Trophoblast cell (in vitro differentiated cells and primary cell): Measurements from ENCODE around the gene PIP5K1B.

Experiments used
- DNase-seq, 2 donors: peaks; one replicate each; pipeline ENCODE4 v3.0.0-alpha.2; 2016
- H2AFZ ChIP-seq: 2 replicates; pipeline ENCODE4 v1.6.1; 2013; ENCODE audit warnings: low read length, moderate library complexity, mild to moderate bottlenecking; ENCODE audit not compliant: insufficient read depth, poor library complexity
- H2AK5ac ChIP-seq: 2 replicates; pipeline ENCODE4 v1.6.1; 2013; ENCODE audit warnings: mild to moderate bottlenecking, low read length
- H2BK120ac ChIP-seq: 2 replicates; pipeline ENCODE4 v1.6.1; 2013; ENCODE audit warnings: low read length, mild to moderate bottlenecking, moderate library complexity; ENCODE audit not compliant: insufficient read depth, poor library complexity
- H2BK12ac ChIP-seq: 2 replicates; pipeline ENCODE4 v1.6.1; 2013; ENCODE audit warnings: mild to moderate bottlenecking, low read length, moderate library complexity
- H2BK5ac ChIP-seq: 2 replicates; pipeline ENCODE4 v1.6.1; 2013; ENCODE audit warnings: low read length, low read depth, moderate library complexity, mild to moderate bottlenecking; ENCODE audit not compliant: poor library complexity
- H3K14ac ChIP-seq: 2 replicates; pipeline ENCODE4 v1.6.1; 2013; ENCODE audit warnings: mild to moderate bottlenecking, low read length
- H3K18ac ChIP-seq: 2 replicates; pipeline ENCODE4 v1.6.1; 2013; ENCODE audit warnings: mild to moderate bottlenecking, low read length
- H3K23ac ChIP-seq: 2 replicates; pipeline ENCODE4 v1.6.1; 2013; ENCODE audit warnings: low read length
- H3K27ac ChIP-seq: 2 replicates; pipeline ENCODE4 v1.5.1; 2013; ENCODE audit warnings: low read depth, mild to moderate bottlenecking, inconsistent platforms, low read length, moderate library complexity
- H3K27me3 ChIP-seq: 2 replicates; pipeline ENCODE4 v1.6.1; 2013; ENCODE audit warnings: inconsistent platforms, mild to moderate bottlenecking, low read length, moderate library complexity; ENCODE audit not compliant: insufficient read depth
- H3K36me3 ChIP-seq, 2 experiments: 1 replicate in 1 of 2; 2 replicates in 1 of 2; pipeline ENCODE4 v1.6.1; 2013; ENCODE audit warnings: low read length in 2 of 2, mild to moderate bottlenecking in 2 of 2, moderate library complexity in 1 of 2; ENCODE audit not compliant: insufficient read depth in 2 of 2, control insufficient read depth in 1 of 2
- H3K4ac ChIP-seq: 2 replicates; pipeline ENCODE4 v1.6.1; 2013; ENCODE audit warnings: low read depth, mild to moderate bottlenecking, low read length, moderate library complexity
- H3K4me1 ChIP-seq, 2 experiments: 1 replicate in 1 of 2; 2 replicates in 1 of 2; pipeline ENCODE4 v1.6.1; 2013; ENCODE audit warnings: low read length in 2 of 2, mild to moderate bottlenecking in 2 of 2, moderate library complexity in 1 of 2; ENCODE audit not compliant: insufficient read depth in 2 of 2, control insufficient read depth in 1 of 2
- H3K4me2 ChIP-seq: 2 replicates; pipeline ENCODE4 v1.6.1; 2013; ENCODE audit warnings: inconsistent platforms, mild to moderate bottlenecking, low read length, moderate library complexity
- H3K4me3 ChIP-seq: 2 replicates; pipeline ENCODE4 v1.5.1; 2013; ENCODE audit warnings: mild to moderate bottlenecking, low read depth, low read length, inconsistent platforms
- H3K79me1 ChIP-seq: one replicate; pipeline ENCODE4 v1.6.1; 2013; ENCODE audit warnings: low read length
- H3K79me2 ChIP-seq: 2 replicates; pipeline ENCODE4 v1.6.1; 2013; ENCODE audit warnings: low read length, mild to moderate bottlenecking; ENCODE audit not compliant: control insufficient read depth, insufficient read depth, poor library complexity
- H3K9ac ChIP-seq: 2 replicates; pipeline ENCODE4 v1.6.1; 2013; ENCODE audit warnings: mild to moderate bottlenecking, low read length
- H3K9me3 ChIP-seq: 2 replicates; pipeline ENCODE4 v1.6.1; 2013; ENCODE audit warnings: low read depth, mild to moderate bottlenecking, control low read depth, inconsistent platforms, low read length; ENCODE audit not compliant: insufficient read depth
- H4K12ac ChIP-seq: 2 replicates; pipeline ENCODE4 v1.6.1; 2013; ENCODE audit warnings: low read depth, mild to moderate bottlenecking, low read length, moderate library complexity
- H4K8ac ChIP-seq: 2 replicates; pipeline ENCODE4 v1.6.1; 2013; ENCODE audit warnings: low read depth, mild to moderate bottlenecking, low read length, moderate library complexity
- H4K91ac ChIP-seq: one replicate; pipeline ENCODE4 v1.6.1; 2013; ENCODE audit warnings: low read depth, mild to moderate bottlenecking, low read length, moderate library complexity
- WGBS: extraction: QIAGEN DNeasy Blood & Tissue Kit; methylation state at CpG from one replicate; pipeline ENCODE4 v1.1.7; 2013; ENCODE audit warnings: missing lambda C conversion rate; ENCODE audit not compliant: insufficient read length, insufficient coverage; ENCODE audit errors: extremely low coverage; 5-methylcytosine and 5-hydroxymethylcytosine counted together

Gene PIP5K1B

DNA sequence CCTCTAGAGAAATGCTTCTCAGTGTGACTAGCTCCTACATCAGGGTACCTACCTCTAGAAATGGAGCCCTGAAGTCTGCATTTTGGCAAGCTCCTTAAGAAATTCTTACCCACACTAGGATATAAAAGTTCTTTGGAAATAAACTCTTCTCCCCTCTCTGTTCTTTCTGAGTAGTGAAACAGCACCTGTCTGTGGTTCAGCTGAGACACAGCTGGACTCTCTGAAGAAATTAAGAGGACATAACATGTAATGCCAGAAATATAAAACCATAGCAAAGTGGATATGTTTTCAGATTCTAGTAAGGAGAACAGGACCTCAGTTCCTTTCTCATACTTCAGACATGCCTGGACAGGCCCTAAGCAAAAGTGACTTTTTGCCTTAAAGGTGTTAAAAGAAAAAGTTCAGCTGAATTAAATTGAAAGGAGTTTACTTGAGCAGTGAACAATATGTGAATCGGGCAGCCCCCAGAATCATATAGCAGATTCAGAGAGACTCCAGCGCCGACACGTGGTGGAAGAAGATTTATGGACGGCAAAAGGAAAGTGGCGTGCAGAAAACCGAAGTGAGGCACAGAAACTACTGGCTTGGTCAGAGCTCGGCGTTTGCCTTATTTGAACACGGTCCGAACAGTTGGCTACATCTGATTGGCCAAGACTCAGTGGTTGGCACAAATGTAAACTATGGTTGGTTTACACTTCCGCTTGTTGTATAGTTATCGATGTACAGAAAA lies 244.4 kb downstream of the PIP5K1B start:
- no peaks in the 10 kb centered on the region for H3K36me3 ChIP-seq
- WGBS, result no CpG with 5 or more reads among the region's 13 CpGs
- H3K27me3 ChIP-seq, result no peaks in the 10 kb centered on the region
- no peak overlapping the region for H3K9ac ChIP-seq
- no peak overlapping the region for H4K8ac ChIP-seq
- no peak overlapping the region for H3K27ac ChIP-seq
- no peak overlapping the region for H3K23ac ChIP-seq
- no peaks in the 10 kb centered on the region for H3K4me1 ChIP-seq
- DNase-seq, result peak in 1 of 2 donors; percentile 14
- H3K79me2 ChIP-seq, result peaks cover 1% of the 10 kb centered on the region
- H3K9me3 ChIP-seq, result no peaks in the 10 kb centered on the region
- no peak overlapping the region for H2AFZ ChIP-seq
- no peak overlapping the region for H2AK5ac ChIP-seq
- no peak overlapping the region for H3K4me3 ChIP-seq
- H3K4ac ChIP-seq, result no peak overlapping the region
- no peak overlapping the region for H3K14ac ChIP-seq
- H3K79me1 ChIP-seq, result no peaks in the 10 kb centered on the region
- peak overlapping the region; percentile 49 for H2BK5ac ChIP-seq
- no peak overlapping the region for H3K18ac ChIP-seq
- no peak overlapping the region for H4K12ac ChIP-seq
- no peak overlapping the region for H2BK12ac ChIP-seq
- H2BK120ac ChIP-seq, result no peak overlapping the region
- peak overlapping the region; percentile 43 for H4K91ac ChIP-seq
- H3K4me2 ChIP-seq, result no peak overlapping the region

DNA sequence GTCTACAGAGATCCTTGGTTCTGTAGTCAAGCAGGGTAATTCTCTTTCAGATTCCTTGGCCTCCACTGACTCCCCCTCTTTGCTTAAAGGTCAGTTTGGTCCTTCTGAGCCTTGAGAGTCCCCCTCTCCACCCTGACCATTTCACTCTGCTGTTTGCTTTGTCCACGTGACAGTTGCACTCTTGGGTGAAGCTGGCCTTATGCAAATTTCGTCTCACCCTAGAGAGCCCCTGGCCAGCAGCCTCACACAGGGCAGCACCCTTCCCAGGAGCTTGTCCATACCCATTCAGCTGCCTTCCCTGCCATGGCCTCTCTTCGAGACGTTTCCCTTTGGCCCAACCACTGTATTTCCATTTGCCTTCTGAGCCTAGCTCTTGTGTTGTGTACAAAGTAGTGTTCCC lies 245.1 kb downstream of the PIP5K1B start:
- no peak for DNase-seq
- H3K9ac ChIP-seq, result no peak overlapping the region
- no peak overlapping the region for H2AFZ ChIP-seq
- H4K8ac ChIP-seq, result no peak overlapping the region
- no peaks in the 10 kb centered on the region for H3K27me3 ChIP-seq
- no peak overlapping the region for H3K18ac ChIP-seq
- no CpG with 5 or more reads among the region's 4 CpGs for WGBS
- no peak overlapping the region for H3K4ac ChIP-seq
- H3K4me3 ChIP-seq, result no peak overlapping the region
- H4K91ac ChIP-seq, result no peak overlapping the region
- no peak overlapping the region for H2BK5ac ChIP-seq
- no peak overlapping the region for H3K27ac ChIP-seq
- no peak overlapping the region for H3K23ac ChIP-seq
- no peak overlapping the region for H2BK12ac ChIP-seq
- H3K36me3 ChIP-seq, result no peaks in the 10 kb centered on the region
- no peak overlapping the region for H3K4me2 ChIP-seq
- no peaks in the 10 kb centered on the region for H3K9me3 ChIP-seq
- no peaks in the 10 kb centered on the region for H3K4me1 ChIP-seq
- H2AK5ac ChIP-seq, result no peak overlapping the region
- H2BK120ac ChIP-seq, result no peak overlapping the region
- no peaks in the 10 kb centered on the region for H3K79me1 ChIP-seq
- H3K79me2 ChIP-seq, result peaks cover 1% of the 10 kb centered on the region
- H4K12ac ChIP-seq, result no peak overlapping the region
- H3K14ac ChIP-seq, result no peak overlapping the region

DNA sequence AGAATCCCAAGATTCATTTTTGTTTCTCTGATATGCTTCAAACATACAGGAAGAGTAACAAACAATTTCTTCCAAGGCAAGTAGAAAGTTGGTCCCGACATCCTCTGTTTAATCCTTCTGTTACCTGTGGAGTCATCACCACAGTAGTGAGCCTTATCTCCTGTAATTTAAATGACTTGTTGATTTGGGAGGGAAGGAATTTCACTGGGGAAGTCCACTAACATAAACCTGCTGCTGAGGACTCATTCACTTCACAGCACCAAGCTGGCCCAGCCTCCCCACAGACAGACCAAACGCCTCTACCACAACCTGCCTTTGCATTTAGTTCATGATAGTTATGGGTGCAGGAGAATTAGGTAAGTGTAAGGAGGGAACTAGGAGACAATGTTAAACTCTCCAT lies 245.6 kb downstream of the PIP5K1B start:
- Histone ChIP-seq H3K79me1 (no peaks in the 10 kb centered on the region), H3K18ac (no peak overlapping the region), H3K23ac (no peak overlapping the region), H3K4me3 (no peak overlapping the region), H4K8ac (no peak overlapping the region), H4K91ac (no peak overlapping the region), H3K4ac (no peak overlapping the region), H2AFZ (no peak overlapping the region), H3K36me3 (no peaks in the 10 kb centered on the region), H3K14ac (no peak overlapping the region), H3K27me3 (no peaks in the 10 kb centered on the region), H3K9me3 (no peaks in the 10 kb centered on the region), H2BK12ac (no peak overlapping the region), H3K27ac (no peak overlapping the region), H2BK5ac (no peak overlapping the region), H3K4me1 (no peaks in the 10 kb centered on the region), H2BK120ac (no peak overlapping the region), H3K79me2 (peaks cover 1% of the 10 kb centered on the region), H3K4me2 (no peak overlapping the region), H3K9ac (no peak overlapping the region), H2AK5ac (no peak overlapping the region), H4K12ac (no peak overlapping the region)
- WGBS, result no CpG with 5 or more reads among the region's 2 CpGs
- no peak for DNase-seq

DNA sequence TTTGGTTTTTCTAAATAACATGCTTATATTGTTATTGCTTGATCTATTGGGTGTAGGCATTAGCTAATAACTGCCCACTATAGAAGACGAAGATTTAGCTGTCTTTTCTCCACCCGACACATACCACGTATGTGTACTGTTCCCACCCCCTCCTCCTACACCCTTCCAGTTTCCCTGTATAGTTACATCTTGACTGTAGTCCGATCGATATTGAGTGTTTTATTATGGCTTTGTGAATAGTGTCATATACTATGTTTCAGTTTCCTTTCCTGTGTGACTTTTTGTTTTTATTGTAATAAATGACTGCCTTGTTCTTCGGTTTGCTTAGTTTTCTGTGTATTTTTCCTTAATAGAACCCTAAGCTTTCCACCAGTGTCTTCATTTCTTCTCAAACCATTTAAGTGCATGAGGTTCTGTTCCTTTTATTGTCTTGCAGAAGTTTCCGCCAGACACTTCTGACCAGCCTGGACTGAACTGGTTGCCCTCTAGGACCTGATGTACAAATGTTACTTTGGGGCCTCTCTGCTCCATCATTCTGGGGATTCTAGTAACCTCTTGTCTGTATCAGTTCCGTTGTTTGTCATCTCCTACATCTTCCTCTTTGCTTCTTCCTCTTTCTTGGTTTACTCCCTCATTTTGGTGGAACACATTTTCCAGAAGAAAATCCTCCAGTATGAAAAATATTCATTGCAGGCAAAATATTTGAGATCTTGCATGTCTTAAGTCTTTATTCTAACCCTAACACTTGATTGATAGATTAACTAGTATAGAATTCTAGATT lies 247.0 kb downstream of the PIP5K1B start:
- Histone ChIP-seq H4K8ac (no peak overlapping the region), H2BK5ac (no peak overlapping the region), H2BK120ac (no peak overlapping the region), H3K4ac (no peak overlapping the region), H3K79me2 (peaks cover 1% of the 10 kb centered on the region), H3K36me3 (no peaks in the 10 kb centered on the region), H3K14ac (no peak overlapping the region), H3K27ac (no peak overlapping the region), H3K4me2 (no peak overlapping the region), H2AK5ac (no peak overlapping the region), H3K4me1 (no peaks in the 10 kb centered on the region), H2BK12ac (no peak overlapping the region), H3K79me1 (no peaks in the 10 kb centered on the region), H4K91ac (no peak overlapping the region), H2AFZ (no peak overlapping the region), H3K27me3 (no peaks in the 10 kb centered on the region), H3K4me3 (no peak overlapping the region), H3K9me3 (no peaks in the 10 kb centered on the region), H4K12ac (no peak overlapping the region), H3K18ac (no peak overlapping the region), H3K23ac (no peak overlapping the region), H3K9ac (no peak overlapping the region)
- no CpG with 5 or more reads among the region's 8 CpGs for WGBS
- DNase-seq, result no peak
